Retinal pigment epithelial cell (primary cell): ENCODE results near the gene CFAP299.
"Not testable (repeated sequence)": the region's sequence is repeated elsewhere in the genome, so short reads cannot be mapped to it uniquely, and the experiment has no call there.

Experiments used
- DNase-seq: peaks from one replicate; pipeline ENCODE4 v3.0.0-alpha.2; 2010; ENCODE audit warnings: low read depth
- H3K4me3 ChIP-seq: 2 replicates; pipeline ENCODE4 v1.5.1; 2011; ENCODE audit warnings: mild to moderate bottlenecking, low read length, control low read depth, moderate library complexity
- CTCF ChIP-seq: conservative IDR thresholded peaks from 2 replicates; pipeline ENCODE4 v1.5.1; 2011; ENCODE audit warnings: low read depth, low read length, control low read depth, inconsistent platforms

Gene CFAP299

GRCh38 chr4:80424225-80424581 is 88.7 kb downstream of the CFAP299 start:
- no peak for TF ChIP-seq CTCF
- no peak for DNase-seq
- H3K4me3 ChIP-seq, result no peak overlapping the region

GRCh38 chr4:80425124-80426100 is 89.9 kb downstream of the CFAP299 start:
- no peak for TF ChIP-seq CTCF

GRCh38 chr4:80431203-80431965 is 95.9 kb downstream of the CFAP299 start:
- no peak for TF ChIP-seq CTCF
- no peak for DNase-seq
- H3K4me3 ChIP-seq, result no peak overlapping the region

More at GRCh38 chr4:80425124-80426100, 89.9 kb downstream of the CFAP299 start:
- DNase-seq, result no peak
- H3K4me3 ChIP-seq, result no peak overlapping the region

GRCh38 chr4:80434238-80434637 is 98.7 kb downstream of the CFAP299 start:
- DNase-seq, result no peak
- no peak for TF ChIP-seq CTCF
- H3K4me3 ChIP-seq, result no peak overlapping the region

GRCh38 chr4:80438016-80438415 is 102.5 kb downstream of the CFAP299 start:
- no peak for DNase-seq
- TF ChIP-seq CTCF, result no peak
- H3K4me3 ChIP-seq, result no peak overlapping the region

- DNase-seq, H3K4me3 ChIP-seq: not testable (repeated sequence)
Observed at GRCh38 chr4:80439294-80440061, 103.9 kb downstream of the CFAP299 start.

- DNase-seq, result no peak
- TF ChIP-seq CTCF, result no peak
- no peak overlapping the region for H3K4me3 ChIP-seq
Observed at GRCh38 chr4:80446248-80446647, 110.7 kb downstream of the CFAP299 start.
